WTC11 (cell line): ENCODE data around the gene TLR10.

Source experiments
- ESRRA ChIP-seq: sonication (generic); formaldehyde crosslinking; IDR thresholded peaks from 2 replicates; pipeline ENCODE4 v1.8.1; 2022; ENCODE audit warnings: mild to moderate bottlenecking, missing genetic modification reagents, borderline replicate concordance
- FOXK1 ChIP-seq: sonication (generic); formaldehyde crosslinking; IDR thresholded peaks from 2 replicates; pipeline ENCODE4 v1.8.0; 2022; ENCODE audit warnings: mild to moderate bottlenecking, moderate library complexity, missing genetic modification reagents
- FOXP1 ChIP-seq: sonication (generic); formaldehyde crosslinking; IDR thresholded peaks from 2 replicates; pipeline ENCODE4 v1.8.0; 2022; ENCODE audit warnings: missing genetic modification reagents, mild to moderate bottlenecking, moderate library complexity, borderline replicate concordance
- SMAD3 ChIP-seq: sonication (generic); formaldehyde crosslinking; IDR thresholded peaks from 2 replicates; pipeline ENCODE4 v1.8.0; 2022; ENCODE audit warnings: missing genetic modification reagents, mild to moderate bottlenecking, borderline replicate concordance
- SMAD4 ChIP-seq: sonication (generic); formaldehyde crosslinking; IDR thresholded peaks from 2 replicates; pipeline ENCODE4 v1.8.0; 2022; ENCODE audit warnings: mild to moderate bottlenecking, missing genetic modification reagents
- TEAD4 ChIP-seq: sonication (generic); formaldehyde crosslinking; IDR thresholded peaks from 2 replicates; pipeline ENCODE4 v1.8.0; 2022; ENCODE audit warnings: mild to moderate bottlenecking, missing genetic modification reagents
- ZNF121 ChIP-seq: sonication (generic); formaldehyde crosslinking; IDR thresholded peaks from 2 replicates; pipeline ENCODE4 v1.8.0; 2023; ENCODE audit warnings: missing genetic modification reagents
- TF ChIP-seq, protein P1 (sequence below): fragments of 200-600 bp; IDR thresholded peaks from 2 replicates; pipeline ENCODE4 v1.8.0; 2022; ENCODE audit warnings: antibody characterized with exemption

DNA sequence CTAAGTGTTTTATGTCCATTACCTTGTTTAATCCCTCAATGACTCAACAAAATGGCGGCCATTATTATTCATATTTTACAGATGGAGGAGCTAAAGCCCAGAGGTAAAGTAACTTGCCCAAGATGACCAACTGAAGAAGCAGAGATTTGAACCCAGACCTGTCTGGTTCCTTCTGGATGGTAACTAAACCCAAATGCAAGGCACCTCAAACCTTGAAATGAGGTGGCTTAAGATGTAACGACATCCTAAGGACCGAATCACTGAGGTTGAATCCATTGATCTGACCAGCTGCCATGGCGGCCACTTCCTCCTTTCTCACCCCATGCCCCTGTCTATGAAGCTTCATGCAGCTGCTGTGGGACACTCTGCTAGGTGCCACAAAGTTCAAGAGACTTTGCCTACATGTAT lies 932 bp downstream of the TLR10 start:
- TF ChIP-seq TEAD4 (CRISPR knock-in tag) (no peak), SMAD3 (CRISPR knock-in tag) (no peak), ZNF121 (no peak), SMAD4 (CRISPR knock-in tag) (no peak), FOXK1 (CRISPR knock-in tag) (no peak), FOXP1 (no peak), ESRRA (CRISPR knock-in tag) (no peak)
- TF ChIP-seq, protein P1, sequence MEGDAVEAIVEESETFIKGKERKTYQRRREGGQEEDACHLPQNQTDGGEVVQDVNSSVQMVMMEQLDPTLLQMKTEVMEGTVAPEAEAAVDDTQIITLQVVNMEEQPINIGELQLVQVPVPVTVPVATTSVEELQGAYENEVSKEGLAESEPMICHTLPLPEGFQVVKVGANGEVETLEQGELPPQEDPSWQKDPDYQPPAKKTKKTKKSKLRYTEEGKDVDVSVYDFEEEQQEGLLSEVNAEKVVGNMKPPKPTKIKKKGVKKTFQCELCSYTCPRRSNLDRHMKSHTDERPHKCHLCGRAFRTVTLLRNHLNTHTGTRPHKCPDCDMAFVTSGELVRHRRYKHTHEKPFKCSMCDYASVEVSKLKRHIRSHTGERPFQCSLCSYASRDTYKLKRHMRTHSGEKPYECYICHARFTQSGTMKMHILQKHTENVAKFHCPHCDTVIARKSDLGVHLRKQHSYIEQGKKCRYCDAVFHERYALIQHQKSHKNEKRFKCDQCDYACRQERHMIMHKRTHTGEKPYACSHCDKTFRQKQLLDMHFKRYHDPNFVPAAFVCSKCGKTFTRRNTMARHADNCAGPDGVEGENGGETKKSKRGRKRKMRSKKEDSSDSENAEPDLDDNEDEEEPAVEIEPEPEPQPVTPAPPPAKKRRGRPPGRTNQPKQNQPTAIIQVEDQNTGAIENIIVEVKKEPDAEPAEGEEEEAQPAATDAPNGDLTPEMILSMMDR, result no peak
